ENCODE measurements around the gene PLA2G4D.
"Not testable (repeated sequence)": the region's sequence is repeated elsewhere in the genome, so short reads cannot be mapped to it uniquely, and the experiment has no call there.

PLA2G4D gene

DNA sequence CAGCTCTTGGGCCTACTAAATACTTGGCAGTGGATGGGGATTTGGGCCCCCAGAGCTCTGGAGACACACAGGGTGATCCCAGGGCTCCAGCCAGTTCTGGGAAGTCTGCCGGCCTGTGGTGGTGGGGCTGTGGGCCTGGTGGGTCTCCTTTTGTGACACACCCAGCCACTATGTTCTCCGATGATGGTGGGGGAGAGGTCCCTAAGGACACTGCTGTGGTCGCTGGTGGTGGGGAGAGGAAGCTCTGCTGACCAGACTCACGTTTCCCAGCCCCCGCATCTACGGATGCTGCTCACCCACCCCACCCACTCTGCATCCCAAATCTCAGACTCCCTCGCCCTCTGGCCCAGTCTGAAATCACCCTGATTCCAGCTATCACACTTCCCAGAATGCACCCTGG, 396 bp downstream of the PLA2G4D start:
- no peak overlapping the region for H2AFZ ChIP-seq (ENCODE audit: low read length)
- no peaks in the 10 kb centered on the region for H3K27me3 ChIP-seq (ENCODE audit: insufficient read depth, low read length)
- no peak overlapping the region for H3K4me3 ChIP-seq (ENCODE audit: low read depth, low read length, poor library complexity, severe bottlenecking)
- H3K9me3 ChIP-seq (ENCODE audit: low read length): no peaks in the 10 kb centered on the region
- H3K4me1 ChIP-seq (ENCODE audit: insufficient read depth, low read length, severe bottlenecking): no peaks in the 10 kb centered on the region
- H3K4me2 ChIP-seq (ENCODE audit: low read length): no peak overlapping the region
- no peak overlapping the region for H3K27ac ChIP-seq (ENCODE audit: low read depth, low read length, poor library complexity, severe bottlenecking)
- H3K36me3 ChIP-seq (ENCODE audit: insufficient read depth, low read length): no peaks in the 10 kb centered on the region
- H3K9me2 ChIP-seq (ENCODE audit: low read depth, low read length): no peaks in the 10 kb centered on the region
- no peak overlapping the region for H3K9ac ChIP-seq (ENCODE audit: low read length)
- H3K79me2 ChIP-seq (ENCODE audit: insufficient read depth, low read length): no peaks in the 10 kb centered on the region
- TF ChIP-seq, protein P1, sequence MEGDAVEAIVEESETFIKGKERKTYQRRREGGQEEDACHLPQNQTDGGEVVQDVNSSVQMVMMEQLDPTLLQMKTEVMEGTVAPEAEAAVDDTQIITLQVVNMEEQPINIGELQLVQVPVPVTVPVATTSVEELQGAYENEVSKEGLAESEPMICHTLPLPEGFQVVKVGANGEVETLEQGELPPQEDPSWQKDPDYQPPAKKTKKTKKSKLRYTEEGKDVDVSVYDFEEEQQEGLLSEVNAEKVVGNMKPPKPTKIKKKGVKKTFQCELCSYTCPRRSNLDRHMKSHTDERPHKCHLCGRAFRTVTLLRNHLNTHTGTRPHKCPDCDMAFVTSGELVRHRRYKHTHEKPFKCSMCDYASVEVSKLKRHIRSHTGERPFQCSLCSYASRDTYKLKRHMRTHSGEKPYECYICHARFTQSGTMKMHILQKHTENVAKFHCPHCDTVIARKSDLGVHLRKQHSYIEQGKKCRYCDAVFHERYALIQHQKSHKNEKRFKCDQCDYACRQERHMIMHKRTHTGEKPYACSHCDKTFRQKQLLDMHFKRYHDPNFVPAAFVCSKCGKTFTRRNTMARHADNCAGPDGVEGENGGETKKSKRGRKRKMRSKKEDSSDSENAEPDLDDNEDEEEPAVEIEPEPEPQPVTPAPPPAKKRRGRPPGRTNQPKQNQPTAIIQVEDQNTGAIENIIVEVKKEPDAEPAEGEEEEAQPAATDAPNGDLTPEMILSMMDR (IDR thresholded peaks at IDR 0.05; ENCODE audit: low read length): no peak
- no peak for TF ChIP-seq EZH2 (IDR thresholded peaks at IDR 0.05; ENCODE audit: borderline replicate concordance, low read length)
- no peaks in the 10 kb centered on the region for H3F3A ChIP-seq (ENCODE audit: insufficient read depth, low read length)
- H4K20me1 ChIP-seq (ENCODE audit: insufficient read depth, low read length): no peaks in the 10 kb centered on the region

DNA sequence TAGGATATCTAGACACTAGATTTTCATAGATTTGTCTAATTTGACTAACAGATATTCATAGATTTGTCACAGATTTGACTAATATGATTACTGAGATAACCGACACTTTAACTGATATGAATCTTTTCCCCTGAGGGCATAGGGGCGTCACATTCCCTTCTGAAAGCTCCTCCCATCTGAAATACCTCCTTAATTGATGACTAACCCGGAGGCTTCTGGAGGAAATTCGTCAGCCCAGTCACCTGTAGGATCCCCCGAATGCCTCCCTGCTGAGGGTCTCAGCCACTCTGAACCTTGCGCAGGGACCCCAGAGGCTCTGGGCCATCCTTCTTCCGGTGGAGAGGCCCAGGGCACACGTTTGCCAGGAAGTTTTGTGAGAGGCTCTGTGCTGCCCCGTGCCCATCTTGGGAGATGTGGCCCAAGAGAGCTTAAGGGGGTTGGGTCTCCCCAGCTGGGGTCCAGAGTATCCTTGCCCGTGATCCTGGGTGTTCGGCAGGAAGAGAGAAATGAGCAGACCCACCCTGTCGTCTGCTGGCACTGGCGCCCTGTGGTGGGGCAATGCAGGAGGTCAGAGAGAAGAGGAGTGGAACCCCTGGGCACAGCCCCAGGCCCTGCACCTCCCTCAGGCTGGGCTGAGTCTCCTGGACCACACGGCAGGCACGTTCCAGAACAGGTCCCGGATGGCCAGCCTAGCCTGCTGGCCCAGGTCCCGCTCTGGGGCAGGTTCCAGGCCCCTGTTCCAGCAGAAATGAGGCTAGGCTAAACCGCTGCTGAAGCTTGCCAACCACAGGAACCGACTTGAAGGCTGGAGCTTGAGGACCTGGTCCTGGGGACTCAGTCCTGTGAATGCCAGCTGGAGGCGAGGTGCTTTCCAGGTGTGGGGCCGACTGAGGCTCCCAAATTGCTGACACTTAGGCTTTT, 1.7 kb downstream of the PLA2G4D start:
- no peak for TF ChIP-seq EZH2 (IDR thresholded peaks at IDR 0.05; ENCODE audit: borderline replicate concordance, low read length)
- TF ChIP-seq, protein P1 (IDR thresholded peaks at IDR 0.05; ENCODE audit: low read length): no peak
- Histone ChIP-seq H4K20me1 (ENCODE audit: insufficient read depth, low read length) (no peaks in the 10 kb centered on the region), H3K27ac (ENCODE audit: low read depth, low read length, poor library complexity, severe bottlenecking) (no peak overlapping the region), H3K9me2 (ENCODE audit: low read depth, low read length) (no peaks in the 10 kb centered on the region), H3K36me3 (ENCODE audit: insufficient read depth, low read length) (no peaks in the 10 kb centered on the region), H3K4me1 (ENCODE audit: insufficient read depth, low read length, severe bottlenecking) (no peaks in the 10 kb centered on the region), H3K27me3 (ENCODE audit: insufficient read depth, low read length) (no peaks in the 10 kb centered on the region), H3K79me2 (ENCODE audit: insufficient read depth, low read length) (no peaks in the 10 kb centered on the region), H3K9me3 (ENCODE audit: low read length) (no peaks in the 10 kb centered on the region), H3K4me3 (ENCODE audit: low read depth, low read length, poor library complexity, severe bottlenecking) (no peak overlapping the region), H3K4me2 (ENCODE audit: low read length) (no peak overlapping the region), H2AFZ (ENCODE audit: low read length) (no peak overlapping the region), H3F3A (ENCODE audit: insufficient read depth, low read length) (no peaks in the 10 kb centered on the region), H3K9ac (ENCODE audit: low read length) (no peak overlapping the region)

DNA sequence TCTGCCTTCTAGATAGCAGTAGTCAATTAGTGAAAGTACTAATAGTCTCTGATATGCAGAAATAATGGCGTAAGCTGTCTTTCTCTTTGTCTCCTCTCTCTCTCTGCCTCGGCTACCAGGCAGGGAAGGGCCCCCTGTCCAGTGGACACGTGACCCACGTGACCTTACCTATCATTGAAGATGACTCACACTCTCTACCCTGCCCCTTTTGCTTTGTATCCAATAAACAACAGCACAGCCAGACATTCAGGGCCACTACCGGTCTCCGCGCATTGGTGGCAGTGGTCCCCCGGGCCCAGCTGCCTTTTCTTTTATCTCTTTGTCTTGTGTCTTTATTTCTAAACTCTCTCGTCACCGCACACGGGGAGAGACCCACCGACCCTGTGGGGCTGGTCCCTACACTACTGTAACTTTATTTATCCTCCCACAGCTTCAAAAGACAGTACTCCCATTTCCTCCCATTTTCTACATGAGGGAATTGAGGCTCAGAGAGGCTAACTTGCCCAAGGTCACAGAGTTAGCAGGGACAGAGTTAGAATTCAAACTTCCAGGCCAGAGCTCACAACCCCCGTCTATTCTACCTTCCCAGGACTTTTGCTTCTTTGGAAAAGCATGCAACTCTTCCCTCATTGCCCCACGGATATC, 2.5 kb downstream of the PLA2G4D start:
- not testable (repeated sequence) for H3K9ac ChIP-seq (ENCODE audit: low read length); H4K20me1 ChIP-seq (ENCODE audit: insufficient read depth, low read length); H3K9me2 ChIP-seq (ENCODE audit: low read depth, low read length); H3K9me3 ChIP-seq (ENCODE audit: low read length); H3K4me2 ChIP-seq (ENCODE audit: low read length); H3K79me2 ChIP-seq (ENCODE audit: insufficient read depth, low read length); H3F3A ChIP-seq (ENCODE audit: insufficient read depth, low read length); H3K4me1 ChIP-seq (ENCODE audit: insufficient read depth, low read length, severe bottlenecking); H2AFZ ChIP-seq (ENCODE audit: low read length); H3K27ac ChIP-seq (ENCODE audit: low read depth, low read length, poor library complexity, severe bottlenecking); H3K36me3 ChIP-seq (ENCODE audit: insufficient read depth, low read length); H3K27me3 ChIP-seq (ENCODE audit: insufficient read depth, low read length); H3K4me3 ChIP-seq (ENCODE audit: low read depth, low read length, poor library complexity, severe bottlenecking)
